Stimulated activated CD4-positive, alpha-beta T cell treated with anti-CD3 and anti-CD28 coated beads, Interleukin-15, amount 100 ng/mL, for 48 hours (primary cell): ENCODE measurements around the gene OR8G1.
"Not testable (repeated sequence)": the region's sequence is repeated elsewhere in the genome, so short reads cannot be mapped to it uniquely, and the experiment has no call there.

Source experiments
- DNase-seq, 2 donors: peaks; one replicate each; pipeline ENCODE4 v3.0.0-alpha.2; 2020; ENCODE audit warnings: low read depth in 2 of 2

Gene OR8G1

DNA sequence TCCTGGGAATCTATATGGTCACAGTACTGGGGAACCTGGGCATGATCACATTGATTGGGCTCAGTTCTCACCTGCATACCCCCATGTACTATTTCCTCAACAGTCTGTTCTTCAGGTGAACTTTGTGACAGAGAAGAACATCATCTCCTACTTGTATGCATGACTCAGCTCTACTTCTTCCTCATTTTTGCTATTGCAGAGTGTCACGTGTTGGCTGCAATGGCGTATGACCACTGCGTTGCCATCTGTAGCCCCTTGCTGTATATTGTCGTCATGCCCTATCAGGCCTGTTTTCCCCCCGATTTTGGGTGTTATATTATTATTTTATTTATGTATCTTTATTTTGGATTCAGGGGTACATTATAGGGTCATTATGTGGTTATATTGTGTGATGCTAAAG lies 2.4 kb upstream of the OR8G1 start:
- no peak for DNase-seq

DNA sequence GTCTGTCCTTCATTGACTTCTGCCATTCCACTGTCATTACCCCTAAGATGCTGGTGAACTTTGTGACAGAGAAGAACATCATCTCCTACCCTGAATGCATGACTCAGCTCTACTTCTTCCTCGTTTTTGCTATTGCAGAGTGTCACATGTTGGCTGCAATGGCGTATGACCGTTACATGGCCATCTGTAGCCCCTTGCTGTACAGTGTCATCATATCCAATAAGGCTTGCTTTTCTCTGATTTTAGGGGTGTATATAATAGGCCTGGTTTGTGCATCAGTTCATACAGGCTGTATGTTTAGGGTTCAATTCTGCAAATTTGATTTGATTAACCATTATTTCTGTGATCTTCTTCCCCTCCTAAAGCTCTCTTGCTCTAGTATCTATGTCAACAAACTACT lies 9.0 kb downstream of the OR8G1 start:
- DNase-seq = not testable (repeated sequence)

DNA sequence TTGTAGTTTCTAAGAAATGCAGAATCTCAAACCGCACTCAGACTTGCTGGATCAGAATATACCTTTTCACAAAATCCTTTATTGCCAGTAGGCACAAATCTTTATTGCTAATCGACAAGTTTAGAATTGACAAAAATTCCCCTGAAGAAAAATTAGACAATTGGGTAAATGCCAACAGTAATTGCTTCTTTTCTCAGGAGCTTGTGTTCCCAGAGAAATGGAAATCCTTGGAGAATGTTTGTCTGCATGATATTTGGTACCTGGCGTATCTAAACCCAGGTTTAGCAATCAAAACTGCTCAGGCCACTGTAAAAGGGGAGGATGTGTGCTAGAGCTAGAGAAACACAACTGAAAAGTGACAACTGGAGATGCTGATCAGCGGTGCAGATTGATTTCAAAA lies 15.2 kb downstream of the OR8G1 start, which contains the start of gene OR8G5:
Gene OR8G5, plus strand, starts transcription at position 301 of the 400 bp plus-strand sequence. CDS start 8,556 bp downstream, outside the sequence.
- no peak for DNase-seq

DNA sequence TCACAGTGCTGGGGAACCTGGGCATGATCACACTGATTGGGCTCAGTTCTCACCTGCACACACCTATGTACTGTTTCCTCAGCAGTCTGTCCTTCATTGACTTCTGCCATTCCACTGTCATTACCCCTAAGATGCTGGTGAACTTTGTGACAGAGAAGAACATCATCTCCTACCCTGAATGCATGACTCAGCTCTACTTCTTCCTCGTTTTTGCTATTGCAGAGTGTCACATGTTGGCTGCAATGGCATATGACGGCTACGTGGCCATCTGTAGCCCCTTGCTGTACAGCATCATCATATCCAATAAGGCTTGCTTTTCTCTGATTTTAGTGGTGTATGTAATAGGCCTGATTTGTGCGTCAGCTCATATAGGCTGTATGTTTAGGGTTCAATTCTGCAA lies 24.1 kb downstream of the OR8G1 start:
- not testable (repeated sequence) for DNase-seq

DNA sequence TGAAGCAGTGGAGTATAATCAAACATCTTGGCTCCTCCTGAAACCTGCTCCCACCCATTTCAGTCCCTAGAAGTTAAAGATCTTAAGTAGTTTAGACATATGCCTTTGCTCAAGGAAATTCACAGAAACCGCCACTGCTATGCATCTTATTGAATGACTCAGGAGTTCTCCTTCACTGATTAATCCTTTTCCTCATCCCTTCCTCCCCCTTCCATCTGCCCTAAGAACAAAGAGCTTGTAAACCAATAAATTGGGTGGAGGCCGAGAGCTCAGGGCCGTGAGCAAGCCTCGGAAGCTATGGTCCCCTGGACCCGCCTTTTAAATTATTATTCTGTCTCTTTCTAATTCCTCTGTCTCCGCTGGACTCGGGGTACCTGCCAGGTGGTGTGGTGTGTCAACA lies 30.0 kb downstream of the OR8G1 start:
- DNase-seq = not testable (repeated sequence)

DNA sequence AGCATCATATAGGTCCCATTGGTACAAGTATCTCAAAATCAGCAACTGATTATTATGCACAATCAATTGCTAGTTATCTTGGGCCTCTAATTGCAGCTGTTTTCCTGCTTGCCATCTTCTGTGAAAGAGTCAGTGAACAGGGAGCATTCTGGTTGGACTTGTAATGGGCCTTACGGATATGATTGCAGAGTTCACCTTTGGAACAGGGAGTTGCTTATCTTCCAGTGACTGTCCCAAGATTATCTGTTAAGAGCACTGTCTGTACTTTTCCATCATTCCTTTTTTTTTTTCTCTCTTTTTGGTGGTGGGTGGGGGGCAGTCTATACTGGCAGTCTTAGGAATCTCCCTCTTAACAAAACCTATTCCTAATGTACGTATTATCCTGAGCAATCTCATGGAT lies 33.1 kb downstream of the OR8G1 start:
- no peak for DNase-seq

DNA sequence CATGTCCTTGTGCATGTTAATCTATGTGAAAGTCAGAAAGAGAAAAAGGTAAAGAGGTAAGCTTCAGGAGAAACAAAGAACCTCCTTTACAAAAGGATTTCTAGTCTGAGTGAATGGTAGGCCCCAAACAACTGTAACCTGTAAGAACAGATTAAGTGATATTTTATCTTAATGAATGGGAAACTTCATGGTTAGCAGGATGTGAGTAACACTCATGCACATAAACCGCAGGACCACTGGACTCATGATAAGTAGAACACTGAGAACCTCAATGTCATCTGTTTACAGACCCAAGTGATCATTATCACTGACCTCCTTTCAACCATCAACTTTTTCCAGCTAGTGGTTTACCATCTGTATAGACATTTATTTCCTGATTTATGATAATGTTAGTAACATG lies 35.2 kb downstream of the OR8G1 start:
- no peak for DNase-seq

DNA sequence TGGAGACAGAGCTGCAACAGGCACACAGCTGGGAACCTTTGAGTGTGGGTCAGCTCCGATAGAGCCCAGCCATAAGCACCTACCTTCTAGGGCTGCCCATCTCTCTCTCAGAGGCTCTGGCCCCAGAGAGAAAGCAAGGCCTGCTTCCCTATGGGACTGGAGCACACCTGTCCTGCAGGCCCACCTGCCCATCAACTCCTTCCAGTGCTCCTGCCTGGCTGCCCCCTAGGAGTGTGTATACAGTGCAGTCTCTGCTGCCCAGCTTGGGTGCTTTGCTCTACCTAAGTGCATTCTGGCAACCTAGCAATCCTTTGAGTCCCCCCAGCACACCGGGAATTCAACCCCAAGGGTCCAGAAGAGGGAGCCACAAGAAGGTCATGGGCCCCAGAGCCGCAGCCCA lies 36.3 kb downstream of the OR8G1 start:
- DNase-seq = no peak

DNA sequence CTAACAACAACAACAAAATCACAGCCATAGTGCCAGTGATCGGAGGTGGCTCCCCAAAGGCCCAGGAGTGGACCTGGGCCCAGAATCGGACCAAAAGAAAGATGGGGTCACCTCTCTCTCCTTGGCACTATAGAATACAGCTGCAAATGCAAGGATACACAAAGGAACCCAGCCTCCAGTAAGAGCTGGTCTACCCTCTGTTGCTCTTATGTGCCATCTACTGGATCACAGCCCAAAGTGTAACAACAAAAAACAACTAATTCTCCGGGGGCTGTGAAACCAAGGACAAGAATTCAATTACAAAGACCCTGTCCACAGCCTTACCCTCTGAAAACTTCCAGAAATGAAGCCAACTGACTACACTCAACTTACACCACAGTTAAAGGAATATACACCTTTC lies 36.9 kb downstream of the OR8G1 start:
- DNase-seq = no peak

DNA sequence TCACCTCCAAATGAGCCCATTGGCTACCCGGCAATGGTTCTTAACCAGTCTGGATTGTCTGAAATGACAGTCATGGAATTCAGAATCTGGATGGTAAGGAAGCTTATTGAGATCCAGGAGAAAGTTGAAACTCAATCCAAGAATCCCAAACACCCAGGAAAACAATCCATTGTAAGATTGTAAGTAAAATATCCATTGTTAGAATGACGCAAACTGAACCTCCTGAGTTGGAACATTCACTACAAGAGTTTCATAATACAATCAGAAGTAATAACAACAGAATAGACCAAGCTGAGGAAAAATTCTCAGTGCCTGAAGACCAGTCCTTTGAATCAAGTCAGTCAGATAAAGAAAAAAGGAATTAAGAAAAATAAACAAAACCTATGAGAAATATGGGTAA lies 37.4 kb downstream of the OR8G1 start:
- DNase-seq = no peak

DNA sequence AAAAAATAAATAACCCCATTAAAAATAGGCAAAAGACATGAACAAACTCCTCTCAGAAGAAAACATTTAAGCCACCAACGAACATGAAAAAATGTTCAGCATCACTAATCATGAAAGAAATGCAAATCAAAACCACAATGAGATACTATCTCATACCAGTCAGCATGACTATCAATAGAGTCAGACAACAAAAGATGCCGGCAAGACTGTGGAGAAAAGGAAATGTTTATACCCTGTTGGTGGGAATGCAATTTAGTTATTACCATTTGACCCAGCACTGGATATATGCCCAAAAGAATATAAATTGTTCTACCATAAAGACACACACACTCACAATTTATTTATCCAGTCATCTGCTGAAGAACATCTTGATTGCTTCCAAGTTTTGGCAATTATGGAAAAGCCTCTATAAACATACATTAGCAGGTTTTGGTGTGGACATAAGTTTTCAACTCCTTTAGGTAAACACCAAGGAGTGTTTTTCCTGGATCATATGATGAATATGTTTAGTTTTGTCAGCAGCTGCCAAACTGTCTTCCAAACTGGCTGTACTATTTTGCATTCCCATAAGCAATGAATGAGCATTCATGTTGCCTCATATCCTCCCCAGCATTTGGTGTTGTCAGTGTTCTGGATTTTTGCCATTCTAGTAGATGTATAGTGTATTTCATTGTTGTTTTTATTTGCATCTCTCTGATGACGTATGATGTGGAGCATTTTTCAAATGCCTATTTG lies 44.9 kb downstream of the OR8G1 start:
- DNase-seq = no peak

DNA sequence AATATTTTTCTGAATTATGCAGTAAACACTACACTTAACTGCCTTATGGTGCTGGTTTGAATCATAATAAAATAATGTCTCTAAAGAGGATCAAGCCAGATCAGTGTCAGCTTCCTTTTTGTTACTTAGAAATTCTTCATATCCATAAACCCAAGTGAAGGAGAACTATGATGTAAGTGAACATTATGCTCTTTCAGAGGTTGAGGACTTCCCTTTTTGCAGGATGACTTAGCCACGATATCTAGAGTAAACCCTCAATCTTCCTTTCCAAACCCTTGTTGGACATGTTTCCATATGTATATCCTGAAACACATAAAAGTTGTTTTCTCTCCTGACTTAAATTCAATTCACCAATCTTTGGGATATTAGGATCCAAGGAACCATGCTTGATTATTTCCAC lies 53.8 kb downstream of the OR8G1 start:
- DNase-seq = no peak

DNA sequence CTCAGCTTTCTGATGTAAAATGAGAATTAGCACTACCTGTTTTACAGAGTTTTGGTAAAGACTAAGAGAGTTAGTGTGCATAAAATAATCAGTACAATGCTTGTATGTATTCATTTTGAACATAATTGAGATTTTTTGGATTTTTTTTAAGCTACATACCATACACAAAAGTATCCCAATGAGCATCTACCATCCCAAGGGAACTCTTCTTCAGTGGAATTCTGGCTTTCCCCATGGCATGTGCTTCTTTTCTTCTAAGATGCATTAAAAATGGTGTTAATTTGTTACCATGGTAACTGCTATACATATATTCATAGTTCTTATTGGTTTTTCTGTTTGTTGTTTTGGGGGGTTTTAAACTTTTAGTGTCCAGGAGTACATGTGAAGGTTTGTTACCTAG lies 55.1 kb downstream of the OR8G1 start:
- no peak for DNase-seq

DNA sequence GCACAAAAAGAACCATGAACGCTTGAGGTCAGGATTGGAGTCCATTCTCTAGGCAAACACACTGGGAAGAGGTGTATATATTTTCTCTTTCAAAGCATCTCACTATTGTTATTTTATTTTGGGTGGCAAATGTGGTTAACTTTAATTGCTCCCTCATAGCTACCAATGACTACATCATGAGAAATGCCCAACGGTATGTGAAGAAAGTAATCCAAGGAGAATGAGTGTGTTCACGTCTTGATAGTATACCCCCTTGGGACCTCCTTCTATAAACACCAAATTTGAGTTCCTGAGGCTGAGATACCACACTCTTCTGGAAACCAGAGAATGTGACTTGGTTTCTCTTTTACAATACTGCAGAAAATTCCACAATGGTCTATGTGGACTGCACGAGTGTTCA lies 57.0 kb downstream of the OR8G1 start:
- no peak for DNase-seq

DNA sequence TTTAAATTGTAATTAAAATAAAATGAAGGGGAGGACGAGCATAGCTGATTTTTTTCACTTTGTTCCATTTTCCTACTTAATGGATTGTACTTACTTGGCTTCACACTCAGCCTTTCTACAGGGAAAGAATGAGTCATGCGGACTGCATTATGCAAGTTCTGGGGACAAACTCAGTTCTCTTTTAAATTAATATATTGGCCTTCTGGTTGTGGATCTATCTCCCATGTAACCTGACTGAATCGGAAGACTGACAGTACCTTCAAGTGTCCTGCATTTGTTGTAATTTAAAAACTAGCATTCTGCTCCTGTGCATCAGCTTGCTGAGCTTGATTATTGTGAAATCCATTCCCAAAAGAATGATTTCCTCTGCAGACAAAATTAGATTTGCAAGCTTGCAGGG lies 60.7 kb downstream of the OR8G1 start:
- DNase-seq = no peak

DNA sequence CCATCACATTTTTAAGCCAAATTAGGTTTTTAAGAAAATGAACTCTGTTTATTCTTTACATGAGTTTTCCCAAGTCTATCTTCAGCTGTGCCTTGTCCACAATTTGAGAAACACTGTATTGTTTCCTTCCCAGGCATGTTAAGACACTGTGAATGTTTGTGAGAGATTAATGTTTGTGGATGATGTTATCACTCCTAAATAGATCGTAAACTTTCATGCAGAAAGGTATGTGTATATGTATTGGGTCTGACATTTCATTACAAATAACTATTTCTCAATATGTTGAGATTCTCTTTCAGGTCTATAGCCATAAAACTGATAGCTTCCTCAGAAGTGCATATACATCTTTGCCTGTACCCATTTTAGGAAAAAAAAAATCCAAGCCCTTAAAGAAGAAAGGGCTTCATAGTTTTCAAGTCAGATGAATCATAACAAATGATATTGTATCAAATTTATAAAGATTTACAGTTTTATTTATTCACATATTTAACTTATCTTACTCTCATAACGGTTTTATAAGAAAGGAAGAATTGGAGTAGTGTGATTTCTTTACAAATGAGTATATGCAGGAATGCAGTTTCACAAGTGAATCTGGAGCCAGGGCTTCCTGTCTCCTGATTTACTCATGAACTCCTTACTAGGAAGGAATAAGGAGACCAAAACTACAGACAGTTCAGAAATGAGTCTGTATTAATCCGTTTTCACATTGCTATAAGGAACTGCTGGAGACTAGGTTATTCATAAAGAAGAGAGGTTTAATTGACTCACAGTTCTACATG lies 61.6 kb downstream of the OR8G1 start:
- DNase-seq = no peak
